Liver (tissue), 9 donors: Measurements from ENCODE around the gene CYB5A. TPM values are rescaled to one million over a fixed set of nuclear protein-coding genes. Genes with fewer than 3 reads are reported as not detected.
A peak's percentile ranks its signal among the peaks of the same experiment; 100 is the strongest.

ENCODE experiments used
- DNase-seq: peaks from one replicate; pipeline ENCODE4 v3.0.0-alpha.2; 2017; ENCODE audit warnings: low spot score
- H3K27ac ChIP-seq, 2 donors: one replicate each; pipeline ENCODE4 v1.7.0; 2013; ENCODE audit warnings: inconsistent platforms in 2 of 2, low read length in 2 of 2, control low read depth in 1 of 2, low read depth in 1 of 2, mild to moderate bottlenecking in 1 of 2
- H3K27me3 ChIP-seq, 4 donors: one replicate each; pipeline versions ENCODE4 v1.6.1 to v1.7.0; 2013; ENCODE audit warnings: low read length in 3 of 4, inconsistent platforms in 1 of 4, mild to moderate bottlenecking in 1 of 4, moderate library complexity in 1 of 4; ENCODE audit not compliant: control insufficient read depth in 4 of 4, insufficient read depth in 4 of 4
- H3K36me3 ChIP-seq, 4 donors: one replicate each; pipeline versions ENCODE4 v1.6.1 to v1.7.0; 2013; ENCODE audit warnings: low read length in 3 of 4, mild to moderate bottlenecking in 3 of 4, low read depth in 1 of 4, moderate library complexity in 1 of 4; ENCODE audit not compliant: control insufficient read depth in 4 of 4, insufficient read depth in 3 of 4
- H3K4me1 ChIP-seq, 4 donors: one replicate each; pipeline versions ENCODE4 v1.6.1 to v1.7.0; 2013; ENCODE audit warnings: low read length in 3 of 4, mild to moderate bottlenecking in 3 of 4, moderate library complexity in 1 of 4; ENCODE audit not compliant: control insufficient read depth in 4 of 4, insufficient read depth in 4 of 4
- H3K4me3 ChIP-seq, 3 donors: one replicate each; pipeline versions ENCODE4 v1.6.1 to v1.7.0; 2013; ENCODE audit warnings: low read length in 3 of 3, control low read depth in 1 of 3, low read depth in 1 of 3, mild to moderate bottlenecking in 1 of 3
- H3K9ac ChIP-seq, 2 donors: one replicate each; pipeline ENCODE4 v1.7.0; 2013; ENCODE audit warnings: low read length in 2 of 2, mild to moderate bottlenecking in 2 of 2, moderate library complexity in 2 of 2, control low read depth in 1 of 2, low read depth in 1 of 2
- H3K9me3 ChIP-seq, 4 donors: one replicate each; pipeline versions ENCODE4 v1.6.1 to v1.7.0; 2013; ENCODE audit warnings: low read length in 3 of 4; ENCODE audit not compliant: control insufficient read depth in 4 of 4
- ATF3 ChIP-seq: IDR thresholded peaks from 2 replicates; pipeline ENCODE4 v1.6.1; 2016; ENCODE audit warnings: antibody characterized with exemption
- CTCF ChIP-seq: fragments of 150-350 bp; IDR thresholded peaks from 2 replicates; pipeline ENCODE4 v1.5.1; 2017; ENCODE audit warnings: improper control_type of control experiment, low read depth, low read length; ENCODE audit not compliant: missing input control
- EGR1 ChIP-seq, 2 donors: IDR thresholded peaks; 2 replicates each; pipeline ENCODE4 v1.6.1; 2016 to 2018; ENCODE audit warnings: antibody characterized with exemption in 2 of 2, low read depth in 2 of 2
- FOXA1 ChIP-seq: IDR thresholded peaks from 2 replicates; pipeline ENCODE4 v1.6.1; 2016; ENCODE audit warnings: antibody characterized with exemption
- FOXA2 ChIP-seq: IDR thresholded peaks from 2 replicates; pipeline ENCODE4 v1.6.1; 2016; ENCODE audit warnings: antibody characterized with exemption
- GABPA ChIP-seq, 2 donors: IDR thresholded peaks in 1 of 2; conservative IDR thresholded peaks in 1 of 2; 2 replicates each; pipeline ENCODE4 v1.6.1; 2016; ENCODE audit warnings: antibody characterized with exemption in 2 of 2, mild to moderate bottlenecking in 1 of 2, moderate library complexity in 1 of 2
- HNF4A ChIP-seq, 2 donors: conservative IDR thresholded peaks; 2 replicates each; pipeline ENCODE4 v1.6.1; 2016; ENCODE audit warnings: antibody characterized with exemption in 2 of 2, mild to moderate bottlenecking in 2 of 2
- HNF4G ChIP-seq: IDR thresholded peaks from 2 replicates; pipeline ENCODE4 v1.6.1; 2016; ENCODE audit warnings: antibody characterized with exemption
- JUND ChIP-seq, 2 donors: IDR thresholded peaks; 2 replicates each; pipeline ENCODE4 v1.6.1; 2016; ENCODE audit warnings: antibody characterized with exemption in 2 of 2
- MAX ChIP-seq: IDR thresholded peaks from 2 replicates; pipeline ENCODE4 v1.6.1; 2016; ENCODE audit warnings: antibody characterized with exemption
- NR2F2 ChIP-seq: IDR thresholded peaks from 2 replicates; pipeline ENCODE4 v1.6.1; 2016; ENCODE audit warnings: antibody characterized with exemption
- RAD21 ChIP-seq, 2 donors: IDR thresholded peaks; 2 replicates each; pipeline ENCODE4 v1.6.1; 2016; ENCODE audit warnings: antibody characterized with exemption in 2 of 2, mild to moderate bottlenecking in 2 of 2
- REST ChIP-seq: IDR thresholded peaks from 2 replicates; pipeline ENCODE4 v1.6.1; 2016; ENCODE audit warnings: antibody characterized with exemption, mild to moderate bottlenecking
- RXRA ChIP-seq, 2 donors: IDR thresholded peaks; 2 replicates each; pipeline ENCODE4 v1.6.1; 2017 to 2018; ENCODE audit warnings: antibody characterized with exemption in 2 of 2, mild to moderate bottlenecking in 1 of 2
- SP1 ChIP-seq: IDR thresholded peaks from 2 replicates; pipeline ENCODE4 v1.6.1; 2018; ENCODE audit warnings: antibody characterized with exemption, mild to moderate bottlenecking
- TAF1 ChIP-seq: conservative IDR thresholded peaks from 2 replicates; pipeline ENCODE4 v1.6.1; 2016; ENCODE audit warnings: antibody characterized with exemption, mild to moderate bottlenecking
- YY1 ChIP-seq: IDR thresholded peaks from 2 replicates; pipeline ENCODE4 v1.6.1; 2016; ENCODE audit warnings: antibody characterized with exemption, mild to moderate bottlenecking
- ZBTB33 ChIP-seq: IDR thresholded peaks from 2 replicates; pipeline ENCODE4 v1.6.1; 2016; ENCODE audit warnings: antibody characterized with exemption
- WGBS: extraction: QIAGEN DNeasy Blood & Tissue Kit; methylation state at CpG from one replicate; pipeline ENCODE4 v1.1.7; 2013; 5-methylcytosine and 5-hydroxymethylcytosine counted together
- polyA plus RNA-seq, 2 donors: library from polyadenylated mRNA; stranded (reverse) in 1 of 2; unstranded in 1 of 2; fragments of 200-250 nt in 1 of 2; fragments of >200 nt in 1 of 2; fragmentation: Nextera tagmentation in 1 of 2; extraction: Ambion mirVana in 1 of 2; gene quantifications; one replicate each; pipeline versions ENCODE4 v1.2.1 to v1.2.3, GENCODE V29; 2013 to 2015
- total RNA-seq, 2 donors: library from RNA; depleted of rRNA; stranded (reverse); fragments of >200 nt; gene quantifications; one replicate each; pipeline ENCODE4 v1.2.3, GENCODE V29; 2014
- donor health status: healthy.
- donor health status: healthy.
- donor health status: healthy.
- donor health status: healthy.
- donor health status: healthy.

CYB5A gene
- total and polyA plus RNA-seq, 4 donors: 277 to 2,022 (median 1,122) TPM

GRCh38 chr18:74225193-74225840, 66.4 kb downstream of the CYB5A start:
- H3K27ac ChIP-seq: peak overlapping the region; percentile 79 to 99
- H3K4me3 ChIP-seq: no peak overlapping the region
- no peaks in the 10 kb centered on the region for H3K27me3 ChIP-seq
- no peak overlapping the region for H3K9ac ChIP-seq
- no peaks in the 10 kb centered on the region for H3K9me3 ChIP-seq
- TF ChIP-seq FOXA1 (no peak), NR2F2 (peak; percentile 40), SP1 (peak; percentile 91), CTCF (no peak), ZBTB33 (peak; percentile 70), GABPA (IDR thresholded peaks at IDR 0.05 in 1 of 2, conservative IDR thresholded peaks at IDR 0.05 in 1 of 2) (no peak), REST (peak; percentile 28), RAD21 (IDR thresholded peaks at IDR 0.05) (peak; percentile 40 to 50), EGR1 (IDR thresholded peaks at IDR 0.05; ENCODE audit: low read depth in 2 of 2) (no peak), FOXA2 (no peak), JUND (IDR thresholded peaks at IDR 0.05) (peak; percentile 76 to 90), YY1 (peak; percentile 47), RXRA (IDR thresholded peaks at IDR 0.05) (peak; percentile 90 to 94), TAF1 (no peak), ATF3 (peak; percentile 85), HNF4G (peak; percentile 43), HNF4A (conservative IDR thresholded peaks at IDR 0.05) (peak; percentile 89 to 93), MAX (peak; percentile 84)
- H3K36me3 ChIP-seq: no peaks in the 10 kb centered on the region
- DNase-seq: no peak
- H3K4me1 ChIP-seq: peaks cover 12 to 47% (median 32%) of the 10 kb centered on the region in 4 donors
- 29% methylated on average over 5 of the region's 5 CpGs for WGBS
